ENCODE measurements around the gene CACNB4. TPM values are rescaled to one million over a fixed set of nuclear protein-coding genes. Genes with fewer than 3 reads are reported as not detected.

The CACNB4 gene
- total RNA-seq, 1 experiment from 2014 or later, result 0.22 TPM

DNA sequence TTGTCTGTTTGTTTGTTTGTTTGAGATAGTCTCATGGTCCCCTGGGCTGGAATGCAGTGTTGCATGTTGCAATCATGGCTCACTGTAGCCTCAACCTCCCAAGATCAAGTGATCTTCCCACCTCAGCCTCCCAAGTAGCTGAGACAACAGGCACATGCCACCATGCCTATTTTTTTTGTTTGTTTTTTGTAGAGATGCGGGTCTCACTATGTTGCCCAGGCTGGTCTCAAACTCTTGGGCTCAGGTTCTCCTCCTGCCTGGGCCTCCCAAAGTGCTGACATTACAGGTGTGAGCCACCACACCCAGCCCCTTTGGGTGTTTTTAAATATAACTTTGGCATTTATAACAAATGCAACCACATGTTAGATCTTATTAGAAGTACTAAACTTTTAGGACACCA, 308.2 kb downstream of the CACNB4 start:
- no peaks in the 10 kb centered on the region for H3K27me3 ChIP-seq (ENCODE audit: low read length)
- no peaks in the 10 kb centered on the region for H3K9me3 ChIP-seq (ENCODE audit: low read length)
- H3K79me2 ChIP-seq (ENCODE audit: low read length), result peaks cover 4% of the 10 kb centered on the region; the same call in 1 of the 2 replicates

DNA sequence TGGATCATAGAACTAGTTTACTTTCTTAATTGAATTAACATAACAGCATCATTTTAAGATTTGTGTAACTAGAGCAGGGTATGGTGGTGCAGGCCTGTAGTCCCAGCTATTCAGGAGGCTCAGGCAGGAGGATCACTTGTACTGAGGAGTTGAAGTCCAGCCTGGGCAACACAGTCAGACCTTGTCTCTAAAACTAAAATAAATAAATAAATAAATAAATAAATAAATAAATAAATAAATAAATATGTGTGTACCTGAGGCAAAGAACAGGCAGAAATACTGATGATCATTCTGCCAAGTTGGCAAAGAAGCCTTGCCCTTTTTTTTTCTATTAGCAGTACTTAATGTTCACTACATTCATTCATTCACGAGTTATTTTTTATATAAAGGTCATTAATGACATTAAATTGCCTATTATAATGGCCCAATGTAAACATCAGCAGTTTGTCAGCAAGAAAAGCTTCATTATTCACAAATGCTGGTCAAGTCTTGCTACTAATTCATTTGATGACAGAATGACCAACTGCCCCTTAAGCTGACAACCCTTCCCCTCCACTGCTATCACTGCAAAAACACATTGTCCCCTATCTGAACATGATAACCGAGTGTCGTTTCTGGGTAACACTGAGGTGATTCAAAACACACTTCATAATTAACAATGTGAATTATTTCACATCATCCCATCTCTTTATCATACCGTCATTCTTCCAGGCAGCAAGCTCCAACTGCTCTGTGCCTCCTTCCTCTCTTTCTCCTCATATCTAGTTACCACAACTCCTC, 309.6 kb downstream of the CACNB4 start:
- H3K4me1 ChIP-seq (ENCODE audit: low read length), result no peaks in the 10 kb centered on the region; the same call in 1 of the 2 replicates
- H3K9ac ChIP-seq (ENCODE audit: low read length), result no peak overlapping the region
- H3K27ac ChIP-seq (ENCODE audit: low read length), result no peak overlapping the region
- H3K9me3 ChIP-seq (ENCODE audit: low read length), result no peaks in the 10 kb centered on the region
- H2AFZ ChIP-seq (ENCODE audit: low read length), result no peak overlapping the region
- H3K9me2 ChIP-seq (replicated peaks; ENCODE audit: insufficient read depth, low read length), result no peaks in the 10 kb centered on the region
- no peak overlapping the region for H3K4me3 ChIP-seq (ENCODE audit: low read length)
- H3K27me3 ChIP-seq (ENCODE audit: low read length), result no peaks in the 10 kb centered on the region
- DNase-seq, result no peak
- H3K79me2 ChIP-seq (ENCODE audit: low read length), result no peaks in the 10 kb centered on the region
- no peaks in the 10 kb centered on the region for H4K20me1 ChIP-seq (ENCODE audit: insufficient read depth, low read depth, low read length)
- no peak overlapping the region for H3K4me2 ChIP-seq (ENCODE audit: low read depth, low read length, poor library complexity, severe bottlenecking)
- H3K36me3 ChIP-seq (ENCODE audit: insufficient read depth, low read length), result peaks cover 26% of the 10 kb centered on the region; the same call in 1 of the 2 replicates

More for the DNA sequence above, 308.2 kb downstream of the CACNB4 start:
- no peak overlapping the region for H2AFZ ChIP-seq (ENCODE audit: low read length)
- no peak for DNase-seq
- H3K4me3 ChIP-seq (ENCODE audit: low read length), result no peak overlapping the region
- no peaks in the 10 kb centered on the region for H3K9me2 ChIP-seq (replicated peaks; ENCODE audit: insufficient read depth, low read length)
- H3K27ac ChIP-seq (ENCODE audit: low read length), result no peak overlapping the region
- no peaks in the 10 kb centered on the region; the same call in 1 of the 2 replicates for H3K4me1 ChIP-seq (ENCODE audit: low read length)
- H3K4me2 ChIP-seq (ENCODE audit: low read depth, low read length, poor library complexity, severe bottlenecking), result no peak overlapping the region
- H4K20me1 ChIP-seq (ENCODE audit: insufficient read depth, low read depth, low read length), result no peaks in the 10 kb centered on the region
- peaks cover 28% of the 10 kb centered on the region; the same call in 1 of the 2 replicates for H3K36me3 ChIP-seq (ENCODE audit: insufficient read depth, low read length)
- H3K9ac ChIP-seq (ENCODE audit: low read length), result no peak overlapping the region

DNA sequence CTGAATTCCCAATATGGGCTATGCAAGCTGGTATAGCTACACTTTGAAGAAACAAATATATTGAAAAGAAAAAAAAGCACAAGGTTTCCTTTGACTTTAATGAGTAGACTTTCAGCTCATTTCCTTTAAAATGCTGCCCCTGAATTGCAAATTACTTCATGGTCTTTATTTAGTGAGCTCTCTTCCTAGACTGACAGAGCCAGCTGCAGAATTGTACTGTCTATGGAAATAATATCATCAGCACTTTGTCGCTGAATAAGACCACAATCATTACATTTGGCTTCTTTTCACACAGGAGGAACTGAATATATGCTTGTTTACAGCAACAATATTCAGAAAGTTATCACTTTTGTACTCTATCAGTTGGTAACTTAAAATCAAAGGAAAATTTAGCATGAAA, 312.4 kb downstream of the CACNB4 start:
- H3K4me2 ChIP-seq (ENCODE audit: low read depth, low read length, poor library complexity, severe bottlenecking), result no peak overlapping the region
- H3K4me1 ChIP-seq (ENCODE audit: low read length), result no peaks in the 10 kb centered on the region; the same call in 1 of the 2 replicates
- no peaks in the 10 kb centered on the region for H3K9me2 ChIP-seq (replicated peaks; ENCODE audit: insufficient read depth, low read length)
- H3K79me2 ChIP-seq (ENCODE audit: low read length), result no peaks in the 10 kb centered on the region
- H3K36me3 ChIP-seq (ENCODE audit: insufficient read depth, low read length), result peaks cover 14% of the 10 kb centered on the region; the same call in 1 of the 2 replicates
- no peak overlapping the region for H3K4me3 ChIP-seq (ENCODE audit: low read length)
- no peak overlapping the region for H2AFZ ChIP-seq (ENCODE audit: low read length)
- H3K27me3 ChIP-seq (ENCODE audit: low read length), result no peaks in the 10 kb centered on the region
- DNase-seq, result no peak
- H3K9me3 ChIP-seq (ENCODE audit: low read length), result no peaks in the 10 kb centered on the region
- no peaks in the 10 kb centered on the region for H4K20me1 ChIP-seq (ENCODE audit: insufficient read depth, low read depth, low read length)
- no peak overlapping the region for H3K27ac ChIP-seq (ENCODE audit: low read length)
- H3K9ac ChIP-seq (ENCODE audit: low read length), result no peak overlapping the region

DNA sequence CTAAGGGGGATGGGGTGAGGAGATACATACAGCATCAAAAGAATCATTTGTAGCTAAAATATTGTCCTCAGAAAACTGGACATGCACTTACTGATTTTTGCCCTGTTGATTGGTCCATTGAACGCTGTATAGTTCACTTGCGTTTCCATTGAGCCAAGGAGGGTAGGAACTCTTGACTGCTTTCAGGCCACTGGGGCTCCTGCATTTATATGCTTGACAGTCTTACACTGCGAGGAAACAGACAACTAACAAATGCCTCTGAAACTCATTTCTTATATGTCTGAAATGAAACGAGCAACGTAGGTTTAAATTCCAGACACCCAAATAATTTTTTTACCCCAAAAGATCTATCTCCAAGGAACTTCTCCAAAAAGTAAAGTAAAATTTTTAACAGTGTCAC, 312.8 kb downstream of the CACNB4 start:
- H3K79me2 ChIP-seq (ENCODE audit: low read length), result no peaks in the 10 kb centered on the region
- no peak overlapping the region for H3K4me2 ChIP-seq (ENCODE audit: low read depth, low read length, poor library complexity, severe bottlenecking)
- no peak overlapping the region for H3K27ac ChIP-seq (ENCODE audit: low read length)
- H3K9me2 ChIP-seq (replicated peaks; ENCODE audit: insufficient read depth, low read length), result no peaks in the 10 kb centered on the region
- no peak overlapping the region for H2AFZ ChIP-seq (ENCODE audit: low read length)
- H4K20me1 ChIP-seq (ENCODE audit: insufficient read depth, low read depth, low read length), result no peaks in the 10 kb centered on the region
- no peak overlapping the region for H3K4me3 ChIP-seq (ENCODE audit: low read length)
- H3K9me3 ChIP-seq (ENCODE audit: low read length), result no peaks in the 10 kb centered on the region
- H3K4me1 ChIP-seq (ENCODE audit: low read length), result no peaks in the 10 kb centered on the region; the same call in 1 of the 2 replicates
- DNase-seq, result no peak
- H3K36me3 ChIP-seq (ENCODE audit: insufficient read depth, low read length), result peaks cover 10% of the 10 kb centered on the region; the same call in 1 of the 2 replicates
- no peaks in the 10 kb centered on the region for H3K27me3 ChIP-seq (ENCODE audit: low read length)
- H3K9ac ChIP-seq (ENCODE audit: low read length), result no peak overlapping the region

DNA sequence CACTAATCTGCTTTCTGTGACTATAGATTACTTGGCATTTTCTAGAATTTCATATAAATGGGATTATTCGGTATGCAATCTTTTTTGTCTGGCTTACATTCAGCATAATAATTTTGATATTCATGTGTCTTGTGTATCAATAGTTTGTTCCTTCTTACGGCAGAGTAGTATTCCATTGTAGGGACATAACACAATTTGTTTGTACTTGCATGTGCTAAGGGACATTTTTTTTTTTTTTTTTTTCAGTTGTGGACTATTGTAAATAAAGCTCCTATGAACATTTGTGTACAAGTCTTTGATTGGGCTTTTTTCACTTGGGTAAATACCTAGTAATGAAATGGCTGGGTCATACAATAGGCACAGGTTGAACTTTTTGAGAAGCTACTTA, 315.7 kb downstream of the CACNB4 start:
- H3K9me3 ChIP-seq (ENCODE audit: low read length), result no peaks in the 10 kb centered on the region
- H3K4me1 ChIP-seq (ENCODE audit: low read length), result no peaks in the 10 kb centered on the region; the same call in 1 of the 2 replicates
- no peak overlapping the region for H2AFZ ChIP-seq (ENCODE audit: low read length)
- H3K27me3 ChIP-seq (ENCODE audit: low read length), result no peaks in the 10 kb centered on the region
- no peak overlapping the region for H3K9ac ChIP-seq (ENCODE audit: low read length)
- no peak overlapping the region for H3K4me2 ChIP-seq (ENCODE audit: low read depth, low read length, poor library complexity, severe bottlenecking)
- DNase-seq, result no peak
- no peaks in the 10 kb centered on the region for H4K20me1 ChIP-seq (ENCODE audit: insufficient read depth, low read depth, low read length)
- no peak overlapping the region for H3K4me3 ChIP-seq (ENCODE audit: low read length)
- no peaks in the 10 kb centered on the region for H3K79me2 ChIP-seq (ENCODE audit: low read length)
- no peaks in the 10 kb centered on the region for H3K9me2 ChIP-seq (replicated peaks; ENCODE audit: insufficient read depth, low read length)
- H3K36me3 ChIP-seq (ENCODE audit: insufficient read depth, low read length), result peaks cover 15% of the 10 kb centered on the region; the same call in 1 of the 2 replicates
- no peak overlapping the region for H3K27ac ChIP-seq (ENCODE audit: low read length)

Small RNA genes lying within 50 kb of the gene (small RNA-seq; reads per million reads assigned to genes)
- gene RPL30P2, result 0.40 reads per million, percentile 3 among the genes with 10 or more reads in this experiment

Other genes with a start within 250 kb of the CACNB4 start
- 18.8 and 31.0 TPM in 2 replicates for gene STAM2, start 76.7 kb upstream of the CACNB4 start, total RNA-seq (2014; rRNA removed; shearing (Covaris generic); ENCODE audit: low replicate concordance)
- 2.8 and 3.2 TPM in 2 replicates for gene FMNL2, start 236.1 kb upstream of the CACNB4 start, total RNA-seq (2014; rRNA removed; shearing (Covaris generic); ENCODE audit: low replicate concordance)